Kidney epithelial cell (primary cell): ENCODE data around the gene PTPRB. TPM values are rescaled to one million over a fixed set of nuclear protein-coding genes. Genes with fewer than 3 reads are reported as not detected.

Experiments
- DNase-seq: peaks from one replicate; pipeline ENCODE4 v3.0.0-alpha.2; 2010; ENCODE audit warnings: low read depth
- H3K27me3 ChIP-seq: 2 replicates; pipeline ENCODE4 v1.6.0; 2011; ENCODE audit warnings: low read length; ENCODE audit not compliant: control insufficient read depth, insufficient read depth
- H3K36me3 ChIP-seq: 2 replicates; pipeline ENCODE4 v1.5.1; 2011; ENCODE audit warnings: low read length; ENCODE audit not compliant: control insufficient read depth, insufficient read depth
- H3K4me3 ChIP-seq: 2 replicates; pipeline ENCODE4 v1.5.1; 2011; ENCODE audit warnings: low read depth, mild to moderate bottlenecking, control low read depth, low read length
- CTCF ChIP-seq: IDR thresholded peaks from 2 replicates; pipeline ENCODE4 v1.5.1; 2011; ENCODE audit warnings: mild to moderate bottlenecking, moderate library complexity, low read length, control low read depth, inconsistent platforms; ENCODE audit not compliant: insufficient read depth, poor library complexity, severe bottlenecking
- total RNA-seq: library from RNA; depleted of rRNA; stranded (reverse); fragments of >200 nt; gene quantifications from 2 replicates; pipeline ENCODE4 v1.2.3, GENCODE V29; 2015

The PTPRB gene
- total RNA-seq, 1 donor from 2014 or later, result 4.5 TPM

DNA sequence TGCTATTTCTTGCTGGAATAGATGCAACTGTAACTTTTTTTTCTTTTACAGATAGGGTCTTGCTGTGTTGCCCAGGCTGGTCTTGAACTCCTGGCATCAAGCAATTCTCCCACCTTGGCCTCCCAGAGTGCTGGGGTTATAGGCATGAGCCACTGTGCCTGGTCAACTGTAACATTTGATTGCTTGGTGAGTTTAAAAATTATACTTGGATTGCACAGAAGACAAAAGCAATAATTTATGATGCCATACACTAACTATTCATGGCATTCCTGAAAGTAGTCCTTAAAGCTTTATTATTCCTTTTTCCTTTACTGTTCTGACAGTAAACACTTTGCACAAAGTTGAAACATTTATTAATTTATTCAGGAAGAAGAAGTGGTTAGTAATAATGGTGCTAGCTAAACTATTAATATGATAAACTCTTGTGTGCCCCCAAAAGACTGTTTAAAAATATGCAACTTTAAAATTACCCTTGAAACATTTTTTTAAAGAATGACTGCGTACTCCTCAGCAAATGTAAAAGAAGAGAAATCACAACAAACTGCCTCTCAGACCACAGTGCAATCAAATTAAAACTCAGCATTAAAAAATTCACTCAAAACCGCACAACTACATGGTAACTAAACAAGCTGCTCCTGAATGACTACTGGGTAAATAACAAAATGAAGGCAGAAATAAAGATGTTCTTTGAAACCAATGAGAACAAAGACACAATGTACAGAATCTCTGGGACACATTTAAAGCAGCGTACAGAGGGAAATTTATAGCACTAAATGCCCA lies 8.3 kb downstream of the PTPRB start:
- no peak for DNase-seq
- no peak for TF ChIP-seq CTCF
- no peaks in the 10 kb centered on the region for H3K36me3 ChIP-seq

DNA sequence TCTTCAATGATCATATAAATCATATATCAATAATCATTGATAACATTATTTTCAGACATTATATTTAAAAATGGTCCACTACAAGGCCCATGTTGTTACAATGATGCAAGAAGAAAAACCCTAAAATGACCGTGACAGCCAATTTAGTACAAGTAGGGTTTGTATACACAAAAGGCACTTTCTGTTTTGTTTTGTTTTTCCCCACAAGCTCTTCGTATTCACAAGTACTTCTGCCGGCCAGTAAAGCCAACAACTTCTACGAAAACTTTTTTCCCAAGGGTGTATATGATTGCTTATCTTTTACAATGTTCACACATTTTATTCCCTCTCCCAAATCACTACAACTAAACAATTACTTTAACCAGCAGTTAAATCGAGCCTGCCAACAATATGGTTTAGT lies 9.6 kb downstream of the PTPRB start:
- Histone ChIP-seq H3K4me3 (no peak overlapping the region), H3K36me3 (no peaks in the 10 kb centered on the region), H3K27me3 (no peaks in the 10 kb centered on the region)
- TF ChIP-seq CTCF, result no peak
- DNase-seq, result no peak

More for the DNA sequence above, 8.3 kb downstream of the PTPRB start:
- no peaks in the 10 kb centered on the region for H3K27me3 ChIP-seq
- H3K4me3 ChIP-seq, result no peak overlapping the region

- Histone ChIP-seq H3K4me3 (no peak overlapping the region), H3K36me3 (no peaks in the 10 kb centered on the region), H3K27me3 (no peaks in the 10 kb centered on the region)
- DNase-seq, result no peak
- no peak for TF ChIP-seq CTCF
Measured at GRCh38 chr12:70626180-70626579, 11.0 kb downstream of the PTPRB start.

DNA sequence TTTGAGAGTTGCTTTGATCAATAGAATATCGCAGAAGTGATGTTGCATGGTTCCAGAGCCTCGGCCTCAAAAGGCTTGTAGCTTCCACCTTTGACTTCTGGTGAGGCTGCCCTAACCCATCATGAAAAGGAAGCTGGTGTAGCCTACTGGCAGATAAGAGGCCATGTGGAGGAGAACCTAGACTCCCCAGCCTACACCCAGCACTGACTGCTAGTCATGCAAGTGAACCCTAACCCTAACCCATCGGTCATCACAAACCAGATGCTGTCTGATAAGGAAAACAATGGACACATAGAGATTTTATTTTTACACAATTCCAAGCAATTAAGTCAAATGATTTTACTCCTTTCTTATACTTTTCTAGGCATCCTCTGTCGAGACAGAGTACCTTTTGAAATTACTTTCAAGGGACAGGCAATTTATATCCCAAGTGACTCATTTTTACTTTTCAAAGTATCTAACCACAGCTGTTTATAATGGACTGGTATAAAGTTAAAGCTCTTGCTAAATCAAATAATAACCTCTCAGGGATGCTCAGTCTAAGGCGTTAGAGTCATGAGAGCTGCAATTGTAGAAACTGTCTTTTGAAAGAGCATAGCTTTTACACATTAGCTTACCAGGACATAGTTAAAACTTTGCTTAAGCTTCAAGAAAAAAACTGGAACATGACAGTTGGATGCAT lies 17.6 kb downstream of the PTPRB start:
- TF ChIP-seq CTCF, result no peak
- H3K27me3 ChIP-seq, result no peaks in the 10 kb centered on the region
- DNase-seq, result no peak
- H3K4me3 ChIP-seq, result no peak overlapping the region
- H3K36me3 ChIP-seq, result no peaks in the 10 kb centered on the region

DNA sequence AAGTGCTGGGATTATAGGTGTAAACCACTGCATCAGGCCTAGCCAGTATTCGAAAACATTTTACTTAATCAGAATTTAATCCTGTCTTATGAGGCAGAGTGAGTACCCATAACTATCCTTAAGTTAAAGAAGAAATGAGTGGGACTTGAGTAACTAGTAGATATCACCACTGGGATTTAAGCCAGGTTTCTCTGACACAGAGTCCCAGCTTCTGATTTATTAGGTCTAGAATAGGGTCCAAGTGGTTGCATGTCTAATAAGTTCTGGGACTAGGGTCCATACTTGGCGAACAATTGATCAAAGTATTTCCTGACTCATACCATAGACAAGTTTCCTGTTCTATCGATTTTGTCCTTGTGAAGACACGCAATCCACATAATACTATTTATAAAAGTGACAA lies 18.9 kb downstream of the PTPRB start:
- Histone ChIP-seq H3K36me3 (no peaks in the 10 kb centered on the region), H3K4me3 (no peak overlapping the region), H3K27me3 (no peaks in the 10 kb centered on the region)
- TF ChIP-seq CTCF, result no peak
- no peak for DNase-seq
